Panc1 (cell line): ENCODE data around the gene ALDH16A1.

Source experiments
- CTCF ChIP-seq: fragments of 450-650 bp; IDR thresholded peaks from 2 replicates; pipeline ENCODE4 v1.5.1; 2017; ENCODE audit warnings: mild to moderate bottlenecking
- POLR2AphosphoS5 ChIP-seq: IDR thresholded peaks from 2 replicates; pipeline ENCODE4 v1.6.1; 2012; ENCODE audit warnings: mild to moderate bottlenecking, low read depth, low read length, moderate library complexity
- SIN3A ChIP-seq: IDR thresholded peaks from 2 replicates; pipeline ENCODE4 v1.6.1; 2012; ENCODE audit warnings: low read depth, mild to moderate bottlenecking, low read length, moderate library complexity, borderline replicate concordance; ENCODE audit not compliant: insufficient read depth

GRCh38 chr19:49453013-49453756 is at the start of gene ALDH16A1:
- no peak for TF ChIP-seq CTCF
- peak; percentile 87 for TF ChIP-seq POLR2AphosphoS5
- TF ChIP-seq SIN3A, result no peak
